HEK293 (cell line): ENCODE results near the gene NOTCH3.

Source experiments
- GFI1B ChIP-seq: fragments of 450-650 bp; formaldehyde crosslinking; IDR thresholded peaks from 2 replicates; pipeline ENCODE4 v1.5.1; 2016; ENCODE audit warnings: missing biosample characterization, missing genetic modification characterization
- OVOL3 ChIP-seq: fragments of 450-650 bp; formaldehyde crosslinking; IDR thresholded peaks from 2 replicates; pipeline ENCODE4 v1.5.1; 2016; ENCODE audit warnings: missing biosample characterization, missing genetic modification characterization
- PRDM10 ChIP-seq: fragments of 450-650 bp; formaldehyde crosslinking; IDR thresholded peaks from 2 replicates; pipeline ENCODE4 v1.5.1; 2016; ENCODE audit warnings: missing biosample characterization, missing genetic modification characterization
- PRDM2 ChIP-seq: fragments of 450-650 bp; formaldehyde crosslinking; IDR thresholded peaks from 2 replicates; pipeline ENCODE4 v1.5.1; 2016; ENCODE audit warnings: missing biosample characterization, missing genetic modification characterization, borderline replicate concordance
- SP3 ChIP-seq: fragments of 450-650 bp; formaldehyde crosslinking; IDR thresholded peaks from 2 replicates; pipeline ENCODE4 v1.5.1; 2016; ENCODE audit warnings: missing biosample characterization, missing genetic modification characterization
- ZNF48 ChIP-seq: fragments of 450-650 bp; formaldehyde crosslinking; IDR thresholded peaks from 2 replicates; pipeline ENCODE4 v1.5.1; 2016; ENCODE audit warnings: missing biosample characterization, missing genetic modification characterization
- ZNF510 ChIP-seq: fragments of 450-650 bp; formaldehyde crosslinking; IDR thresholded peaks from 2 replicates; pipeline ENCODE4 v1.5.1; 2018; ENCODE audit warnings: mild to moderate bottlenecking, missing genetic modification characterization, missing biosample characterization; ENCODE audit not compliant: insufficient replicate concordance
- ZNF518A ChIP-seq: fragments of 450-650 bp; formaldehyde crosslinking; conservative IDR thresholded peaks from 2 replicates; pipeline ENCODE4 v1.5.1; 2016; ENCODE audit warnings: low read depth, missing biosample characterization, missing genetic modification characterization
- ZSCAN18 ChIP-seq: fragments of 450-650 bp; formaldehyde crosslinking; IDR thresholded peaks from 2 replicates; pipeline ENCODE4 v1.5.1; 2016; ENCODE audit warnings: missing biosample characterization, missing genetic modification characterization

NOTCH3 gene

GRCh38 chr19:15136234-15136954 lies 64.4 kb downstream of the NOTCH3 start (continued):
- TF ChIP-seq PRDM2 (no peak), PRDM10 (tag by site-specific recombination) (no peak), OVOL3 (tag by site-specific recombination) (no peak), GFI1B (tag by site-specific recombination) (no peak), SP3 (tag by site-specific recombination) (no peak), ZNF510 (tag by site-specific recombination) (no peak), ZNF48 (tag by site-specific recombination) (no peak), ZNF518A (no peak), ZSCAN18 (no peak)
